AG09319 (cell line): ENCODE results near the gene AFAP1L2.
"Not testable (repeated sequence)": the region's sequence is repeated elsewhere in the genome, so short reads cannot be mapped to it uniquely, and the experiment has no call there.

ENCODE experiments used
- DNase-seq: peaks from one replicate; pipeline ENCODE4 v3.0.0-alpha.2; 2010; ENCODE audit warnings: low read depth; ENCODE audit errors: extremely low read depth
- CTCF ChIP-seq: IDR thresholded peaks from 2 replicates; pipeline ENCODE4 v1.5.1; 2011; ENCODE audit warnings: low read depth, mild to moderate bottlenecking, inconsistent platforms, low read length, moderate library complexity

The AFAP1L2 gene

DNA sequence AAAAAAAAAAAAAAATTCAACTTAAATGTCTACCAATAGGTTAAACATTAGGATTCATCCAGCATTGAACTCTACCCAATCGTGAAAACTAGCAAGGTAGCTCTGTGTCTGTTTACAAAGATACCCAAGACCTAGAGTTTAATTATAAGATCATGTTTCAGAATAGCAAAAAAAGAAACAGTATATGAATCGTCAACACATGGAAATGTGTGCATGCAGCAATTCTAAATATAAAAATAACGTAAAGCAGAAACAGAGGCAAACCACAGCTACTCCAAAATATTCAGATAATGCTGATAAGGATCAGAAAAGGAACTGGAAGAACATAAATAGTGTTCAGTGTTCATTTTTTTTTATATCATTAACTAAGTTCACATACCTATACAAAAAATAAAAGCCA lies 68.7 kb downstream of the AFAP1L2 start:
- DNase-seq, result no peak
- no peak for TF ChIP-seq CTCF

GRCh38 chr10:114334301-114334700 lies 70.0 kb downstream of the AFAP1L2 start:
- TF ChIP-seq CTCF, result no peak
- no peak for DNase-seq

DNA sequence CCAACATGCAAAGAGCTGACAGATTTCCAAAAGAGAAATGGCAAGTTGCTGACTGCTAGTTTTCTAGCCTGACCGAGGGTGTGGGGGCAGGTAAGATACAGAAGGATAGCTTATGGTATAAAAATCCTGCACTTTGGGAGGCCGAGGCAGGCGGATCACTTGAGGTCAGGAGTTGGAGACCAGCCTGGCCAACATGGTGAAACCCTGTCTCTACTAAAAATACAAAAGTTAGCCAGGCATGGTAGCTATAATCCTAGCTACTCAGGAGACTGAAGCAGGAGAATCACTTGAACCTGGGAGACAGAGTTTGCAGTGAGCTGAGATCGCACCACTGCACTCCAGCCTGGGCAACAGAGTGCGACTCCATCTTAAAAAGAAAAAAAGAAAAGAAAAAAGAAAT lies 70.9 kb downstream of the AFAP1L2 start:
- not testable (repeated sequence) for DNase-seq

- no peak for DNase-seq
- no peak for TF ChIP-seq CTCF
Observed at GRCh38 chr10:114332301-114333192, 71.8 kb downstream of the AFAP1L2 start.

DNA sequence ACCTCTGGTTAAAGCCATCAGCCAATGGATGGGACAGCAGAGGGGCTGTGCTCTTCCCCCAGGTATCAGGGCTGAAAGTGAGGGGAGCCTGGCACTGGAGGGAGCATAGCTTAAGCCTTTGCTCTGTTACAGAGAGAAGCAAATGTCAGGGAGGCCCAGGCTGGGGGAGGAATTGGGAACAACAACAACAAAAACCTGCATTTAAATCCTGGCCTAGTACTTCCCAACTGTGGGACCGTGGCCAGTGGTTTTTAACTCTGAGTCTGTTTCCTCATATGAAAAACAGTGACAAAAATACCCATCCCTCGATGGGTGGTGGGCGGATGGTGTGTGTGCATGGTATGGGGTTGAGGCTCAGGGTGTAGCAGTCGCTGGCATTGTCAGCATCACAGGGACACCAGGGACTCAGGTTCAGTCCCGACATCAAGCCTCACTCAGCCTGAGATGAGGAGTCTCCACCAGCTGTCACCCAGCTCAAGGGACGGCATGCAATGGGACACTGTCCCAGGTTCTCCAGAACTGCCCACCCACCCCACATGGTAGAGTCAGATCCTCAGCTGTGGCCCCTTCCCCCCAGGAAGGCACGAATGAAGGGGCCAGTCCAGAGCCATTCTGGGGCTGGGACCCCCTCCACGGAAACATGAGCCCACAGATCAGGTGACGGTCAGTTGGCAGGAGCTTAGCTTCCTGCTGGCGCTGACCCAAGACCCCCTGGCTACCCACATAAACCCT lies 74.5 kb downstream of the AFAP1L2 start:
- TF ChIP-seq CTCF, result no peak
- no peak for DNase-seq

GRCh38 chr10:114328874-114329273 lies 75.4 kb downstream of the AFAP1L2 start:
- DNase-seq, result no peak
- no peak for TF ChIP-seq CTCF

GRCh38 chr10:114328441-114328812 lies 75.9 kb downstream of the AFAP1L2 start:
- DNase-seq, result no peak

More at GRCh38 chr10:114328441-114328812, 75.9 kb downstream of the AFAP1L2 start:
- no peak for TF ChIP-seq CTCF
